Activated naive CD8-positive, alpha-beta T cell (primary cell): ENCODE results near the gene DBP.

Source experiments
- H3K27ac Mint-ChIP-seq: one replicate; pipeline ENCODE4 v1.8.0; 2021; ENCODE audit warnings: mixed read lengths
- H3K27me3 Mint-ChIP-seq: one replicate; pipeline ENCODE4 v1.8.0; 2021; ENCODE audit warnings: mixed read lengths
- H3K36me3 Mint-ChIP-seq: one replicate; pipeline ENCODE4 v1.8.0; 2021; ENCODE audit warnings: mixed read lengths
- H3K4me1 Mint-ChIP-seq: one replicate; pipeline ENCODE4 v1.8.0; 2021; ENCODE audit warnings: low read depth, mixed read lengths
- H3K4me3 Mint-ChIP-seq: one replicate; pipeline ENCODE4 v1.8.0; 2021; ENCODE audit warnings: mild to moderate bottlenecking, mixed read lengths
- H3K9me3 Mint-ChIP-seq: one replicate; pipeline ENCODE4 v1.8.0; 2021; ENCODE audit warnings: low read depth, mixed read lengths

DBP gene

DNA sequence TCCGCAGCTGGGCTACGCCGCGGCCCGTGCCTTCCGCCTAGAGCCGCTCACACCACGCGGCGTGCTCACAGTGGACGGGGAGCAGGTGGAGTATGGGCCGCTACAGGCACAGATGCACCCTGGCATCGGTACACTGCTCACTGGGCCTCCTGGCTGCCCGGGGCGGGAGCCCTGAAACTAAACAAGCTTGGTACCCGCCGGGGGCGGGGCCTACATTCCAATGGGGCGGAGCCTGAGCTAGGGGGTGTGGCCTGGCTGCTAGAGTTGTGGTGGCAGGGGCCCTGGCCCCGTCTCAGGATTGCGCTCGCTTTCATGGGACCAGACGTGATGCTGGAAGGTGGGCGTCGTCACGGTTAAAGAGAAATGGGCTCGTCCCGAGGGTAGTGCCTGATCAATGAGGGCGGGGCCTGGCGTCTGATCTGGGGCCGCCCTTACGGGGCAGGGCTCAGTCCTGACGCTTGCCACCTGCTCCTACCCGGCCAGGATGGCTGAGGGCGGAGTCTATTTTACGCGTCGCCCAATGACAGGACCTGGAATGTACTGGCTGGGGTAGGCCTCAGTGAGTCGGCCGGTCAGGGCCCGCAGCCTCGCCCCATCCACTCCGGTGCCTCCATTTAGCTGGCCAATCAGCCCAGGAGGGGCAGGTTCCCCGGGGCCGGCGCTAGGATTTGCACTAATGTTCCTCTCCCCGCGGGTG is 7.4 kb downstream of the DBP start:
- Mint-ChIP-seq H3K4me1 (peaks cover 42% of the 10 kb centered on the region), H3K27ac (no peak overlapping the region), H3K27me3 (no peaks in the 10 kb centered on the region), H3K9me3 (no peaks in the 10 kb centered on the region), H3K36me3 (no peaks in the 10 kb centered on the region), H3K4me3 (no peak overlapping the region)

DNA sequence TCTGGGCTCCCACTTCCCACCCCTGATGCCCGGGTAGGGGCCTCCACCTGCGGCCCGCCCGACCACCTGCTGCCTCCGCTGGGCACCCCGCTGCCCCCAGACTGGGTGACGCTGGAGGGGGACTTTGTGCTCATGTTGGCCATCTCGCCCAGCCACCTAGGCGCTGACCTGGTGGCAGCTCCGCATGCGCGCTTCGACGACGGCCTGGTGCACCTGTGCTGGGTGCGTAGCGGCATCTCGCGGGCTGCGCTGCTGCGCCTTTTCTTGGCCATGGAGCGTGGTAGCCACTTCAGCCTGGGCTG is 7.9 kb downstream of the DBP start:
- no peak overlapping the region for H3K27ac Mint-ChIP-seq
- peaks cover 40% of the 10 kb centered on the region for H3K4me1 Mint-ChIP-seq
- H3K27me3 Mint-ChIP-seq, result no peaks in the 10 kb centered on the region
- H3K9me3 Mint-ChIP-seq, result no peaks in the 10 kb centered on the region
- H3K4me3 Mint-ChIP-seq, result no peak overlapping the region
- no peaks in the 10 kb centered on the region for H3K36me3 Mint-ChIP-seq

DNA sequence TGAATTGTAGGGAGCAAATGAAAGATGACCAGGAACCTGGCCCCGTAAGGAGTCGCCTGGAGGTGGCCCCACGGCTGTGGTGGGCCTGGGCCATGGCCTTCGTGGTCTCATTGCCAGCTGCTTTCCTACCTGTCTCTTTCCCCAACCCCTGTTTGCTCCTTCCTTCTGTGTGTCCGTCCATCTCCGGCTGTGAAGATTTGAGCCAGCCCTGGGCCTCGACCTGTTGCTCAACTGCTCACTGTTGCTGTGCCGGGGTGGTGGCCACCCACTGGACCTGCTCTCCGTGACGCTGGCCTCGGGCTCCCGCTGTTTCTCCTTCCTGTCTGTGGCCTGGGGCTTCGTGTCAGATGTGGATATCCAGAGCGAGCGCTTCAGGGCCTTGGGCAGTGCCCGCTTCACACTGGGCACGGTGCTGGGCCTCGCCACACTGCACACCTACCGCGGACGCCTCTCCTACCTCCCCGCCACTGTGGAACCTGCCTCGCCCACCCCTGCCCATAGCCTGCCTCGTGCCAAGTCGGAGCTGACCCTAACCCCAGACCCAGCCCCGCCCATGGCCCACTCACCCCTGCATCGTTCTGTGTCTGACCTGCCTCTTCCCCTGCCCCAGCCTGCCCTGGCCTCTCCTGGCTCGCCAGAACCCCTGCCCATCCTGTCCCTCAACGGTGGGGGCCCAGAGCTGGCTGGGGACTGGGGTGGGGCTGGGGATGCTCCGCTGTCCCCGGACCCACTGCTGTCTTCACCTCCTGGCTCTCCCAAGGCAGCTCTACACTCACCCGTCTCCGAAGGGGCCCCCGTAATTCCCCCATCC is 8.5 kb downstream of the DBP start:
- Mint-ChIP-seq H3K27me3 (no peaks in the 10 kb centered on the region), H3K36me3 (peaks cover 2% of the 10 kb centered on the region), H3K4me1 (peaks cover 39% of the 10 kb centered on the region), H3K9me3 (no peaks in the 10 kb centered on the region), H3K27ac (no peak overlapping the region), H3K4me3 (no peak overlapping the region)

DNA sequence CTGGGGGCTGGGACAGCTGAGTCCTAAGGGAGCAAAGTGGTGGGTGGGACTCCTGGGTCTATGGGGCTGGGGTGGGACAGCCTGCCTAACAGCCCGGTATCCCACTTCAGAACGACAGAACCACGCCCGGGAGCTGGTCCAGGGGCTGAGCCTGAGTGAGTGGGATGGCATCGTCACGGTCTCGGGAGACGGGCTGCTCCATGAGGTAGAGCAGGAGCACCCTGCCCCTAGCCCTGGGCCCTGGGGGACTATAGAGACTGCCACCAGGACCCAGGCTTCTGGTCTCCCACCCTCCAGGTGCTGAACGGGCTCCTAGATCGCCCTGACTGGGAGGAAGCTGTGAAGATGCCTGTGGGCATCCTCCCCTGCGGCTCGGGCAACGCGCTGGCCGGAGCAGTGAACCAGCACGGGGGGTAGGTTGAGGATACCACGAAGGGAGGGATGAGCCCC is 9.3 kb downstream of the DBP start:
- H3K36me3 Mint-ChIP-seq, result peaks cover 3% of the 10 kb centered on the region
- peaks cover 37% of the 10 kb centered on the region for H3K4me1 Mint-ChIP-seq
- H3K27ac Mint-ChIP-seq, result no peak overlapping the region
- no peak overlapping the region for H3K4me3 Mint-ChIP-seq
- H3K9me3 Mint-ChIP-seq, result no peaks in the 10 kb centered on the region
- H3K27me3 Mint-ChIP-seq, result no peaks in the 10 kb centered on the region

DNA sequence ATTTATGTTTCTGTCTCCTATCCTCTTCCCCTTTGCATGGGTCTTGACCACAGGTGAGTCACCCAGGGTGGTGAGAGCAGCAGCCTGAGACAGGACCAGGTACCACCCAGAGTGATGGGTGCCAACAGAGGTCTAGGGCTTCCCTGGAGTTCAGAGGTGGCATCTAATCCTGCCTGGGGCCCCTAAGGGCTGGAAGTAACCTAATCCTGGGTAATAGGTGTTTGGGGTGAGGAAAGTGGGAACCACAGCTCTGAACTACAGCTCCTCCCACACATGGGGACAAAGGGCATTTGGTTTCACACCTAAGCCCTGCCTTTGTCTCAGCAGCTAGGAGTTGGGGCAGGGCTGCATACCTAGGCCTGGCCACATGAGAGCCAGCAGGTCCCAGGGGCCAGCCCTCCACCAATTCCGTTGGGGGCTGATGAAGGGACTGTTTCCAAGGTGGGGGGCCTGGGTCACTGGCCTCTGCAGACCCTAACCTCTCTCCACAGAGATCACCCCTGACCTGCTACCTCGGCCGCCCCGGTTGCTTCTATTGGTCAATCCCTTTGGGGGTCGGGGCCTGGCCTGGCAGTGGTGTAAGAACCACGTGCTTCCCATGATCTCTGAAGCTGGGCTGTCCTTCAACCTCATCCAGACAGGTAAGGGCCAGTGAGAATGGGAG is 9.8 kb downstream of the DBP start:
- H3K9me3 Mint-ChIP-seq, result no peaks in the 10 kb centered on the region
- H3K4me1 Mint-ChIP-seq, result peaks cover 33% of the 10 kb centered on the region
- H3K27me3 Mint-ChIP-seq, result no peaks in the 10 kb centered on the region
- no peak overlapping the region for H3K4me3 Mint-ChIP-seq
- H3K36me3 Mint-ChIP-seq, result peaks cover 3% of the 10 kb centered on the region
- H3K27ac Mint-ChIP-seq, result no peak overlapping the region

DNA sequence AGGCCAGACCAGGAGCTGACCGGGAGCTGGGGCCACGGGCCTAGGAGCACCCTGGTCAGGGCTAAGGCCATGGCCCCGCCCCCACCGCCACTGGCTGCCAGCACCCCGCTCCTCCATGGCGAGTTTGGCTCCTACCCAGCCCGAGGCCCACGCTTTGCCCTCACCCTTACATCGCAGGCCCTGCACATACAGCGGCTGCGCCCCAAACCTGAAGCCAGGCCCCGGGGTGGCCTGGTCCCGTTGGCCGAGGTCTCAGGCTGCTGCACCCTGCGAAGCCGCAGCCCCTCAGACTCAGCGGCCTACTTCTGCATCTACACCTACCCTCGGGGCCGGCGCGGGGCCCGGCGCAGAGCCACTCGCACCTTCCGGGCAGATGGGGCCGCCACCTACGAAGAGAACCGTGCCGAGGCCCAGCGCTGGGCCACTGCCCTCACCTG is 11.3 kb downstream of the DBP start:
- H3K36me3 Mint-ChIP-seq, result peaks cover 5% of the 10 kb centered on the region
- H3K27me3 Mint-ChIP-seq, result no peaks in the 10 kb centered on the region
- H3K27ac Mint-ChIP-seq, result no peak overlapping the region
- no peaks in the 10 kb centered on the region for H3K9me3 Mint-ChIP-seq
- H3K4me1 Mint-ChIP-seq, result peaks cover 32% of the 10 kb centered on the region
- no peak overlapping the region for H3K4me3 Mint-ChIP-seq

DNA sequence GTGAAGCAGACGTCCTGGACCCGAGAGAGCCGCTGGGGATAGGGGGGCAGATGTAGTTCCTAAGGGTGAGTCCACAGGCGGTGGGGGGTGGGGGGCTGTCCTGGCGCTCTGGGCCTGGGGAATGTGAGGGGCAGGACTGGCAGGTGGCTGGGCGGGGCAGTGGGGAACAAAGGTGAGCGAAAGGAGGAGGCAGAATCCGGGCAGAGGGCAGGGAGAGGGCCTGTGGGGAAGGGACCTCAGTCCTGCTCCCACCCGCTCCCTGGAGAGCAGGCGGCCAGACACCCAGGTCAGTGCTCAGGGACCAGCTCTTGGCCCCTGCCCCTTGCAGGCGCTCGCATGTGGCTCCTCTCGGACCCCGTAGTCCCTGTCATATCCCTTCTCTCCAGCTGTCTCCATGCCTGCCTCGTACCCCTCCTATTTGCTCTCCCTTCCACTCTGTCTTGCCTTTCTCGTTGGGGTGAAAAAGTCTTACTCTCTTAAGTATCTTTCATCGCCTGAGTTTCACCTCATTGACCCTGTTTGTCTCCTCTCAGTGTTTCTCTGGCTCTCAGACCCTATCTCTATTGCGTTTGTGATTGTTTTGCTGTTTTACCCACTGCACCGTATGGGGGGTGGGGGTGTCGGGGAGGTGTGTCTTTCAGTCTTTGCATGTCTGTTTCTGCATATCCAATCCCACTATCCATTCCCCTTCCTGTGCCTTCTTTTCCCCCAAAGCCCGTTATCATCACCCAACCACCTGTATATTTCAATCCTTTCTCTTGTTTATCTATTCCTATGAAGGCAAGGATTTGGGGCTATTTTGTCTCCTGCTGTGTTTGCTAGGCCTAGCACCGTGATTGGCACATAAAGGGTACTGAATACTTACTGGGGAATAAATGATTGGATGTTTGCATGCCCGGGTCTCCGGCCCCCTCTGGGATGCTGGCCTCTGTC is 12.1 kb downstream of the DBP start:
- no peaks in the 10 kb centered on the region for H3K9me3 Mint-ChIP-seq
- no peaks in the 10 kb centered on the region for H3K27me3 Mint-ChIP-seq
- peak overlapping the region; percentile 87 for H3K4me3 Mint-ChIP-seq
- H3K4me1 Mint-ChIP-seq, result peaks cover 35% of the 10 kb centered on the region
- H3K36me3 Mint-ChIP-seq, result peaks cover 5% of the 10 kb centered on the region
- peak overlapping the region; percentile 96 for H3K27ac Mint-ChIP-seq

DNA sequence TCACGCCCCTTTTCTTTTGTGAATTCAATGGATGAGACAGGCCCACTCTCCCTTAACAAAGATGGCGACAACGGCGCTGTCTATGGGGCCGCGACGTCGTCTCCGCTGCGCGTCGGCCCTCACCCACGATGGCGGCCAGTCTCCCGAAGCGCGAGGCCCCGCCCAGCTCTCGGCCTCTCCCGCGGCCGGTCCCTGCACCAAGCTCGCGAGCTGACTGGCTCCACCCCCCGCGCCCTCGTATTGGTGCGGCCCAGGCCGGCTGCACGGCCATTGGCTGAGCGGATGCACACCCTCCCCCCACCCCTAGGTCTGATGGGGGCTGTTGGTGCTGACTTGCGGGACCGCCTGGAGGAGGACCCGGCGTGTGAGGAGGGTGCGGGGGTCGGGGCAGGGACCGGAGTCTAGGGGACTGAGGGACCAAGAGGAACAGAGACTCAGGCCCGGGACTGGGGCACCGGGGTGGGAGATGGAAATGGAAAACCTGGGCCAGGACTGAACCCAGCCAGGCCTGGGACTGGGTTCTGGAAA is 13.0 kb downstream of the DBP start:
- Mint-ChIP-seq H3K9me3 (no peaks in the 10 kb centered on the region), H3K27ac (peak overlapping the region; percentile 96), H3K36me3 (peaks cover 7% of the 10 kb centered on the region), H3K27me3 (no peaks in the 10 kb centered on the region), H3K4me1 (peaks cover 41% of the 10 kb centered on the region), H3K4me3 (peak overlapping the region; percentile 87)

DNA sequence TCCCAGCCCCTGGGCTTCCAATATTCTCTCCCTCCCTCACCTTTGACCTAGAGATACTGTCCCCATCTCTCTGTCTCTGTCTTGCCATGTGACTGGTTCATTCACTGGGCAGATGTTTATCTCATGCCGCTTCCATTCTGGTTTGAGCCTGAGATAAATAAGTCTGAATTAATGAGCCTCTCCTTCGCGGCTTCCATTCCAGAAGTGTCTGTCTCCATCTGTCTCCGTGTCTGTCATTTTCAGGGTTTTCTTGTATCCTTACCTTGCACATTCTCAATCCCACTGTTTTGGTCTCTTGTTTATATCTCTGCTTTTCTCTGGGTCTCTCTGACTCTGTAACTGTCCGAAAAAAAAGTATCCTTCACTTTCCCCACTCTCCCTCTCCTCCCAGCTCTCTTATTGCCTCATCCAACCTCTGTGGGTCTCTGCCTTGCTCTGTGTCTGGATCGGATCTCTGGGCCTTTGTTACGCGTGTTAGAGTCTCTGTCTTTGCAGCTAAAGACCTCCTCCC is 13.6 kb downstream of the DBP start:
- Mint-ChIP-seq H3K27me3 (no peaks in the 10 kb centered on the region), H3K4me1 (peaks cover 41% of the 10 kb centered on the region), H3K27ac (peak overlapping the region; percentile 96), H3K36me3 (peaks cover 8% of the 10 kb centered on the region), H3K4me3 (peak overlapping the region; percentile 87), H3K9me3 (no peaks in the 10 kb centered on the region)

DNA sequence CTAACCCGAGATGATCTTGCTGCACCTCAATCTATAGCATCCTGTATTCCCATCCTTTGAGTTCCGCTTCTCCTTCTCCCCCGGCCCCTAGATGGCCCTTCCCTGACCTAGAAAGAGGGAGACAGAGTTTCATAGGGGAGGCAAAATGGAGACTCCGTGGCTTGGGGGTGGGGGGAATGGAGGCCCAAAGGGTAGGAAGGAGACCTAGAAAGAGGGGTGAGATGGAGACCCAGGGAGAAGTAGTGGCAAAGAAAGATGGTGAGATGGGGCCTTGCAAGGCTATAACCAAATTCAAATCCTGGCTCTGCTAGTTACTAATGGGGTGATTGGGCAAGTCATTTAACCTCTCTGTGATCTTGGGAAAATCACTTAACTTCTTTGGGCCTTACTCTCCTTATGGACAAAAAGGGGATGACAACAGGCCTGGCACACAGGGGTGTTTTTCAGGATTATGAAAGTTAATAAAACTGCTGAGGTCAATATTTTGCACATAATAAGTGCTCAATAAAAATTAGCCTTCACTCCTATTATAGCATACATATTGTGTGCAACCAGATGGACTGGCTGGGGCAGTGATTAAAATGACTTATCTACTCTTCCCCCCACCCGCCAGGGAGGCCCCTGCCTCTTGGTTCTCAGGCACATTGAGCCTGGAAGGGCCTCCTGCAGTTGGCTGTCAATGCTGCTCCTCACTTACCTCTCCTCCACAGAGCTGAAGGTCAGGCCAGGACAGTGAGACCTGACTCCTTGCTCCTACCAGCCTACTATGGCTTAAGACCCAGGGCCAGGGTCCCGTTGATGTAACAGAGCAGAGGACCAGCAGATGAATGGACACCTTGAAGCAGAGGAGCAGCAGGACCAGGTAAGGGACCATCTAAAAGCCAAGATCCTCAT is 17.2 kb downstream of the DBP start:
- Mint-ChIP-seq H3K4me3 (peak overlapping the region; percentile 98), H3K9me3 (no peaks in the 10 kb centered on the region), H3K27ac (peak overlapping the region; percentile 100), H3K4me1 (peaks cover 44% of the 10 kb centered on the region), H3K36me3 (peaks cover 16% of the 10 kb centered on the region), H3K27me3 (no peaks in the 10 kb centered on the region)

DNA sequence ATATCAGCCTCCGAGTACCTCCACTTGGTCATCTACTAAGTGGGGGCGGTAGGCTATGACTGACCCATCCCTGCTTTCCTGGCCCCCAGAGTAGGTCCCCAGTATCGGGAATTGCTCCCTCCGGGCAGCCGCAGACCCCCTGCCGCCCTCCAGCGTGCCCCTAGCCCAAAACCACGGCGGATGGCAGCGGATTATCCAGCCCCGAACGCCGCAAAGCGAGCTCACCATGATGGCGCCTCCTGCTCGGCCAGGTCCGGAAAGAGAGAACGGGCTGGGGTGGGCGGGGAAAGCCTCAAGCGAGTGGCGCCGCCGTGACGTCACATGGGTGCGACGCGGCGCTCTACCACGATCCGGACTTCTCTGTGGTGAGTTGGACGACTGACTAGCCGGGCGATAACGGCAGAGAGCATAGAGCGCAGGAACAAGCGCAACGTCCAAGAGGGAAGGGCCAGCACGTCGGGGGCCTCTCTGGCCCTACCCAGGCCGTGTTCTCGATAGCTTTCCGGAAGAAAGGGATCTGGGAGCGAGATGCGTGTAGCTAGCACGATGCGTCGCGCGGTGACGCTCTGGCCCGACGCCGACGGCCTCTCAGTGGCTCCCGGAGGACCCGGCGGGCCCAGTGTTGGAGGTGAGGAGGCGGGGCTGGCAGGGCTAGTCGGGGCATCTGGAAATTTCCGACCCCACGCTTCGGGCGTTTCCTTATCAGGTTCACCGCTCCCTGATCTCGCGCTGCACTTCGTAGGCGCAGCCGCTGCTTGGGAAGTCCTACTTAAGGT is 18.1 kb downstream of the DBP start, which contains the start of the genes RPL18 and SPHK2:
TSS of gene RPL18 (minus strand) at position 263 of the 776 bp plus-strand sequence. CDS start at position 228, 35 bp downstream.
TSS of gene SPHK2 (plus strand) at position 591 of the 776 bp plus-strand sequence. CDS start 1,009 bp downstream, outside the sequence.
- H3K4me3 Mint-ChIP-seq, result peak within 1 kb of the TSS; percentile 98
- no peaks in the 10 kb centered on the region for H3K27me3 Mint-ChIP-seq
- peaks cover 41% of the 10 kb centered on the region for H3K4me1 Mint-ChIP-seq
- peaks cover 16% of the 10 kb centered on the region for H3K36me3 Mint-ChIP-seq
- H3K9me3 Mint-ChIP-seq, result no peaks in the 10 kb centered on the region
- H3K27ac Mint-ChIP-seq, result peak within 1 kb of the TSS; percentile 100

DNA sequence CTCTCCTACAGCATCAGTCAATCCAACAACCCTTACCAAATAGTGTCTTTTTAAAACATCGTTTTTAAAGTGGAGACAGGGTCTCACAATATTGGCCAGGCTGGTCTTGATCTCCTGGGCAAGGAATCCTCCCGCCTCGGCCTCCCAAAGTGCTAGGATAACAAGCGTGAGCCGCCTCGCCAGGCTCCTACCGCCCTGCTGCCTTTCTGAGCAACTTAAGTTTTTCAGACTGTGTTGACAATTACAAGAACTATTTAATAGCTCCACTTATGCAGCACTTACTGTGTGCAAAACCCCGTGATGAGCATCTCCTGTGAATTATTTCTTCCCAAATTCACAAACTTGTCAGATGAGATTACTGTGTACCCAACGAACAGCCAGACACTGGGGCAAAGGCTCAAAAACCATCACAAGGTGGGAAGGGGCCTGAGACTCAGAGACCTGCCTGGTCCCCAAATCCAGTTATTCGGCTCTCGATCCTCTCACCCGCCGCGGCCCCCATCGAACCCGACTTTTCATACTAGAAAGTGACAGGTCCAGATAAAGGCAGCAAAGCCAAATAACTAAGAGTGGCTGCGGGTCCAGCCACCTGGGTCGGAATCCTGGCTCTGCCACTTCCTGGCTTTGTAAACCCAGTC is 18.8 kb downstream of the DBP start:
- Mint-ChIP-seq H3K27ac (peak overlapping the region; percentile 100), H3K27me3 (no peaks in the 10 kb centered on the region), H3K36me3 (peaks cover 13% of the 10 kb centered on the region), H3K4me1 (peaks cover 35% of the 10 kb centered on the region), H3K9me3 (no peaks in the 10 kb centered on the region), H3K4me3 (peak overlapping the region; percentile 98)
